ENCODE results near the gene IFNAR2.
"Not testable (repeated sequence)": the region's sequence is repeated elsewhere in the genome, so short reads cannot be mapped to it uniquely, and the experiment has no call there.

Gene IFNAR2

DNA sequence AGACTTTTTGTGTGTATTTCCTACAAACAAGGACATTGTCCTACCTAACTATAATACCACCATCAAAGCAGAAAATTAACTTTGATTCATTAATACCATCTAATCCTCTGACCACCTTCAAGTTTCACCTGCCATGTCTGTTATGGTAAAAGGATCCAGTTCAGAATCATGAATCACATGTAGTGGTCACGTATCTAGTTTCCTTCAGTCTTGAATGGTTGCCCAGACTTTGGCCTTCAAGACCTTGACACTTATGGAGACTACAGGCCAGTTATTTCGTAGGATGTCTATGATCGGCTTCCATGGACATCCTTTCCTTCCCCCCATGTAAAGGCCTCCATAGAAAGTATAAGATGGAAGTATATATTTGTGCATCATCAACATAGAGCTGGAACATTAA, 10.4 kb upstream of the IFNAR2 start:
- no peak overlapping the region for H2AK5ac ChIP-seq (ENCODE audit: low read length)
- no peak overlapping the region for H2BK15ac ChIP-seq (replicated peaks; ENCODE audit: low read depth)
- no peaks in the 10 kb centered on the region for H3K79me2 ChIP-seq (ENCODE audit: control insufficient read depth, insufficient read depth, low read length)
- H3K4me2 ChIP-seq (ENCODE audit: low read length), result no peak overlapping the region
- no peak overlapping the region for H3K9ac ChIP-seq (ENCODE audit: low read length)
- H3K23ac ChIP-seq (ENCODE audit: low read length), result no peak overlapping the region
- no peak overlapping the region for H4K5ac ChIP-seq (ENCODE audit: low read length)
- no peak overlapping the region for H4K8ac ChIP-seq (ENCODE audit: low read depth, low read length)
- no CpG with 5 or more reads among the region's 3 CpGs for WGBS (ENCODE audit: extremely low coverage, insufficient coverage, low lambda C conversion rate)
- H3K4me3 ChIP-seq (ENCODE audit: low read length), result no peak overlapping the region
- H3K27me3 ChIP-seq (ENCODE audit: insufficient read depth, low read length, poor library complexity), result no peaks in the 10 kb centered on the region
- no peak overlapping the region for H3K18ac ChIP-seq (ENCODE audit: low read length)
- H2BK120ac ChIP-seq (ENCODE audit: low read depth, low read length), result no peak overlapping the region
- H3K36me3 ChIP-seq (ENCODE audit: control insufficient read depth, insufficient read depth, low read length), result no peaks in the 10 kb centered on the region
- H3K4ac ChIP-seq (ENCODE audit: low read depth, low read length), result no peak overlapping the region
- H3K27ac ChIP-seq (ENCODE audit: low read depth, low read length), result no peak overlapping the region
- no peak for DNase-seq
- no peaks in the 10 kb centered on the region for H3K79me1 ChIP-seq (ENCODE audit: low read length)
- no peak overlapping the region for H3K56ac ChIP-seq (ENCODE audit: low read length)
- no peaks in the 10 kb centered on the region for H3K4me1 ChIP-seq (ENCODE audit: control insufficient read depth, low read depth, low read length)
- H2BK5ac ChIP-seq (ENCODE audit: low read length), result no peak overlapping the region

DNA sequence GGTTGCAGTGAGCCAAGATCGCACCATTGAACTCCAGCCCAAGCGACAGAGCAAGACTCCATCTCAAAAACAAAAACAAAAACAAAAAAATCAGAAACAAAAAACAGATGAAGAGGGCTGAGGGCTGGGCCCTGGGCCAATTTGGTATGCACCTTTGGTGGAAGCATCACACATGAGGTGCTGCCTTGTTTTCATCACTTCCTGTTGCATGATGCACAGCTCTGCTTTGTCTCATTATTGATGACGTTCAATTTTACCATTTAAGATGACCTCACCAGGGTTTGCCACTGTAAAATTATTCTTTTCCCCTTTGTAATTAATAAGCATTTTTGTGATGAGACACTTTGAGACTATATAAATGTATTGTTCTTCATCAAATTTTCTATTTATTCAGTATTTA, 9.8 kb upstream of the IFNAR2 start:
- H3K9ac ChIP-seq (ENCODE audit: low read length), result no peak overlapping the region
- no CpG with 5 or more reads among the region's 3 CpGs for WGBS (ENCODE audit: extremely low coverage, insufficient coverage, low lambda C conversion rate)
- no peaks in the 10 kb centered on the region for H3K4me1 ChIP-seq (ENCODE audit: control insufficient read depth, low read depth, low read length)
- H3K4me2 ChIP-seq (ENCODE audit: low read length), result no peak overlapping the region
- H3K18ac ChIP-seq (ENCODE audit: low read length), result no peak overlapping the region
- H2BK15ac ChIP-seq (replicated peaks; ENCODE audit: low read depth), result no peak overlapping the region
- no peak for DNase-seq
- H4K8ac ChIP-seq (ENCODE audit: low read depth, low read length), result no peak overlapping the region
- H3K23ac ChIP-seq (ENCODE audit: low read length), result no peak overlapping the region
- H3K4me3 ChIP-seq (ENCODE audit: low read length), result no peak overlapping the region
- H3K79me2 ChIP-seq (ENCODE audit: control insufficient read depth, insufficient read depth, low read length), result no peaks in the 10 kb centered on the region
- H3K27ac ChIP-seq (ENCODE audit: low read depth, low read length), result no peak overlapping the region
- no peak overlapping the region for H2AK5ac ChIP-seq (ENCODE audit: low read length)
- H3K4ac ChIP-seq (ENCODE audit: low read depth, low read length), result no peak overlapping the region
- H3K27me3 ChIP-seq (ENCODE audit: insufficient read depth, low read length, poor library complexity), result no peaks in the 10 kb centered on the region
- H3K36me3 ChIP-seq (ENCODE audit: control insufficient read depth, insufficient read depth, low read length), result no peaks in the 10 kb centered on the region
- H2BK120ac ChIP-seq (ENCODE audit: low read depth, low read length), result no peak overlapping the region
- no peak overlapping the region for H3K56ac ChIP-seq (ENCODE audit: low read length)
- H3K79me1 ChIP-seq (ENCODE audit: low read length), result no peaks in the 10 kb centered on the region
- H4K5ac ChIP-seq (ENCODE audit: low read length), result no peak overlapping the region
- no peak overlapping the region for H2BK5ac ChIP-seq (ENCODE audit: low read length)

DNA sequence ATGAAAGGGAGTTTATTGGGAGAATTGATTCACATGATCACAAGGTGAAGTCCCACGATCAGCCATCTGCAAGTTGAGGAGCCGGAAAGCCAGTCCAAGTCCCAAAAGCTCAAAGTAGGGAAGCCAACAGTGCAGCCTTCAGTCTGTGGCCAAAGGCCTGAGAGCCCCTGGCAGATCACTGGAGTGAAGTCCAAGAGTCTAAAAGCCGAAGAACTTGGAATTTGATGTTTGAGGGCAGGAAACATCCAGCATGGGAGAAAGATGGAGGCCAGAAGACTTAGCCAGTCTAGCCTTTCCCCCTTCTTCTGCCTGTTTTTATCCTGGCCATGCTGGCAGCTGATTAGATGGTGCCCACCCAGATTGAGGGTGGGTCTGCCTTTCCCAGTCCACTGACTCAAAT, 4.4 kb upstream of the IFNAR2 start:
- not testable (repeated sequence) for H3K4me3 ChIP-seq (ENCODE audit: low read length); H3K27ac ChIP-seq (ENCODE audit: low read depth, low read length); H3K23ac ChIP-seq (ENCODE audit: low read length); H2BK15ac ChIP-seq (replicated peaks; ENCODE audit: low read depth); H3K36me3 ChIP-seq (ENCODE audit: control insufficient read depth, insufficient read depth, low read length); H3K18ac ChIP-seq (ENCODE audit: low read length); H3K27me3 ChIP-seq (ENCODE audit: insufficient read depth, low read length, poor library complexity); H3K56ac ChIP-seq (ENCODE audit: low read length); H2BK120ac ChIP-seq (ENCODE audit: low read depth, low read length); H4K5ac ChIP-seq (ENCODE audit: low read length); H3K4me1 ChIP-seq (ENCODE audit: control insufficient read depth, low read depth, low read length); H4K8ac ChIP-seq (ENCODE audit: low read depth, low read length); H3K9ac ChIP-seq (ENCODE audit: low read length); H3K79me2 ChIP-seq (ENCODE audit: control insufficient read depth, insufficient read depth, low read length); H2BK5ac ChIP-seq (ENCODE audit: low read length); H3K4me2 ChIP-seq (ENCODE audit: low read length); H3K4ac ChIP-seq (ENCODE audit: low read depth, low read length); H3K79me1 ChIP-seq (ENCODE audit: low read length); DNase-seq; H2AK5ac ChIP-seq (ENCODE audit: low read length)
- WGBS (ENCODE audit: extremely low coverage, insufficient coverage, low lambda C conversion rate), result no CpG with 5 or more reads among the region's 3 CpGs

DNA sequence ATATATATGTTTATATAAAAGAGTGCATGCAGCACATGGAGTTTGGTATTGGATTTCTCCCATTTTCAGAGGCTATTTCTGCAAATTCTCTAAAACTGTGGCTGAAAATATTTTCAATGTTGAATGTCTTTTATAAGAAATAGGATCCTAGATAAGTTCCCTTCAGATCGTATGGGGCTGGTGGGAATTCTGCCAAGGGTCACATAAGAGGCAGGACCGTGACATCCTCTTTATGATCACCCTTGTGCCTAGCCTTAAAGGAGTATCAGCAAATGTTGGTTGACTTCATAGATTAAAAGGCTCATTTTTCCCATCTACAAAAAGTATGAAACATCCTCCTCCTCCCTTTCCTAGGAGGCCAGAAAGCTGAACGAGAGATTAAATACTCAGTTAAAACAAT, 1.3 kb upstream of the IFNAR2 start:
- no peak overlapping the region for H3K4me3 ChIP-seq (ENCODE audit: low read length)
- no peaks in the 10 kb centered on the region for H3K79me1 ChIP-seq (ENCODE audit: low read length)
- H2BK5ac ChIP-seq (ENCODE audit: low read length), result no peak overlapping the region
- H4K5ac ChIP-seq (ENCODE audit: low read length), result no peak overlapping the region
- no peak for DNase-seq
- no peak overlapping the region for H3K23ac ChIP-seq (ENCODE audit: low read length)
- WGBS (ENCODE audit: extremely low coverage, insufficient coverage, low lambda C conversion rate), result no CpG with 5 or more reads among the region's 3 CpGs
- no peak overlapping the region for H2BK120ac ChIP-seq (ENCODE audit: low read depth, low read length)
- H3K79me2 ChIP-seq (ENCODE audit: control insufficient read depth, insufficient read depth, low read length), result no peaks in the 10 kb centered on the region
- H3K56ac ChIP-seq (ENCODE audit: low read length), result no peak overlapping the region
- H3K9ac ChIP-seq (ENCODE audit: low read length), result no peak overlapping the region
- H4K8ac ChIP-seq (ENCODE audit: low read depth, low read length), result no peak overlapping the region
- H3K27ac ChIP-seq (ENCODE audit: low read depth, low read length), result no peak overlapping the region
- H3K18ac ChIP-seq (ENCODE audit: low read length), result no peak overlapping the region
- H3K27me3 ChIP-seq (ENCODE audit: insufficient read depth, low read length, poor library complexity), result no peaks in the 10 kb centered on the region
- H3K36me3 ChIP-seq (ENCODE audit: control insufficient read depth, insufficient read depth, low read length), result no peaks in the 10 kb centered on the region
- no peak overlapping the region for H3K4me2 ChIP-seq (ENCODE audit: low read length)
- peaks cover 3% of the 10 kb centered on the region for H3K4me1 ChIP-seq (ENCODE audit: control insufficient read depth, low read depth, low read length)
- H2BK15ac ChIP-seq (replicated peaks; ENCODE audit: low read depth), result no peak overlapping the region
- H3K4ac ChIP-seq (ENCODE audit: low read depth, low read length), result no peak overlapping the region
- no peak overlapping the region for H2AK5ac ChIP-seq (ENCODE audit: low read length)

DNA sequence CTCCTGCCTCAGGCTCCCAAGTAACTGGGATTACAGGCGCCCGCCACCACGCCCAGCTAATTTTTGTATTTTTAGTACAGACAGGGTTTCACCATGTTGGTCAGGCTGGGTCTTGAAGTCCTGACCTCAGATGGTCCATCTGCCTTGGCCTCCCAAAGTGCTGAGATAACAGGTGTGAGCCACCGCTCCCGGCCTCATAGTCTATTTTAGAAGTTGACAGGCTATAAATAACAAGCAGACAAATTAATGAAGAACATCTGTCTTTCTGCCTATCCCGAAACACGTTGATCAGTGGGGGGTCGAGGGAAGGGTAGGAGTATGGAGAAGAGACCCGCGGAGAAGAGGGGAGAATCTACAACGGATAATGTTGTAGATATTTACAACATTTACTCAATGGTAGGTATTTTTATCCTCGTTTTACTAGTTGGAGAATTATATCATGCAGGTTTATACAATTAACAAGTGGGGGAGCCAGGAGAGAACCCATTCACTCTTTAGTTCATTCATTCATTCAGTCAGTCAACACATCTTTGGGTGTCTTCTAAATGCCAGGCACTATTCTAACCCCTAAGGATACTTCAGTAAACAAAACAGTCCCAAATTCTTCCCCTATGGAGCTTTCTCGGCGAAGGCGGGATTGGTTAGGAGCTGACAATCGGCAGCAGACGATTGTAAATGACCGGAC, 497 bp upstream of the IFNAR2 start:
- Histone ChIP-seq H3K9ac (ENCODE audit: low read length) (peak overlapping the region; percentile 26), H3K36me3 (ENCODE audit: control insufficient read depth, insufficient read depth, low read length) (no peaks in the 10 kb centered on the region), H2BK15ac (replicated peaks; ENCODE audit: low read depth) (no peak overlapping the region), H3K4me2 (ENCODE audit: low read length) (peak overlapping the region; percentile 46), H3K27me3 (ENCODE audit: insufficient read depth, low read length, poor library complexity) (no peaks in the 10 kb centered on the region), H3K27ac (ENCODE audit: low read depth, low read length) (no peak overlapping the region), H3K4me1 (ENCODE audit: control insufficient read depth, low read depth, low read length) (peaks cover 3% of the 10 kb centered on the region), H3K18ac (ENCODE audit: low read length) (no peak overlapping the region), H4K5ac (ENCODE audit: low read length) (no peak overlapping the region), H4K8ac (ENCODE audit: low read depth, low read length) (no peak overlapping the region), H3K4me3 (ENCODE audit: low read length) (no peak overlapping the region), H3K79me1 (ENCODE audit: low read length) (no peaks in the 10 kb centered on the region), H2BK120ac (ENCODE audit: low read depth, low read length) (no peak overlapping the region), H3K4ac (ENCODE audit: low read depth, low read length) (no peak overlapping the region), H2BK5ac (ENCODE audit: low read length) (no peak overlapping the region), H3K79me2 (ENCODE audit: control insufficient read depth, insufficient read depth, low read length) (no peaks in the 10 kb centered on the region), H2AK5ac (ENCODE audit: low read length) (no peak overlapping the region), H3K23ac (ENCODE audit: low read length) (no peak overlapping the region), H3K56ac (ENCODE audit: low read length) (no peak overlapping the region)
- no peak for DNase-seq
- no CpG with 5 or more reads among the region's 18 CpGs for WGBS (ENCODE audit: extremely low coverage, insufficient coverage, low lambda C conversion rate)
